GM19438 (cell line): Measurements from ENCODE around the gene MSLN.

Experiments used
- ATAC-seq: cut with Tn5 transposase; IDR thresholded peaks from one replicate; pipeline ENCODE4 v1.9.1; 2021; ENCODE audit warnings: low read depth; ENCODE audit not compliant: unreplicated experiment

The MSLN gene

DNA sequence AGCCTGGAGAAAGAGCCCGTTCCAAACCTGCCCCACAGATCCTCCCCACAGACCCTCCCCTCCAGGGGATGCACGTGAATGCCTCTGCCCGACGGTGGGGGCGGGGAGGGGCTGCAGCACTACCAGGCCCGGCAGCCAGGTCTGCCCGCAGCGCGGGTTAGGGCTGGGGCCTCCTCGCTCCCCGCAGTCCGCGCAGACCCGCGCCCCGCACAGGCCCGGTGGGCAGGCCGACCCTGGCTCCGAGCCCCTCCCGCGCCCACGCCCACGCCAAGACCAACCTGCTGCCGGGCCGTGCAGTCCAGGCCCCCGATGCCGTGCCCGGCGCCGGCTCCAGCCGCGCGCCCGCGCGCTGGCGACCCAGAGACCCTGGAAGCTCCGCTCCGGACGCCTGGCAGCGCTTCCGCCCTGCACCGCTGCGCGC, 27.5 kb downstream of the MSLN start, which contains the start of gene RPUSD1:
RPUSD1 (minus strand) TSS at position 404 of the 421 bp plus-strand sequence. CDS start 644 bp downstream, outside the sequence.
- peak; percentile 4 for ATAC-seq

DNA sequence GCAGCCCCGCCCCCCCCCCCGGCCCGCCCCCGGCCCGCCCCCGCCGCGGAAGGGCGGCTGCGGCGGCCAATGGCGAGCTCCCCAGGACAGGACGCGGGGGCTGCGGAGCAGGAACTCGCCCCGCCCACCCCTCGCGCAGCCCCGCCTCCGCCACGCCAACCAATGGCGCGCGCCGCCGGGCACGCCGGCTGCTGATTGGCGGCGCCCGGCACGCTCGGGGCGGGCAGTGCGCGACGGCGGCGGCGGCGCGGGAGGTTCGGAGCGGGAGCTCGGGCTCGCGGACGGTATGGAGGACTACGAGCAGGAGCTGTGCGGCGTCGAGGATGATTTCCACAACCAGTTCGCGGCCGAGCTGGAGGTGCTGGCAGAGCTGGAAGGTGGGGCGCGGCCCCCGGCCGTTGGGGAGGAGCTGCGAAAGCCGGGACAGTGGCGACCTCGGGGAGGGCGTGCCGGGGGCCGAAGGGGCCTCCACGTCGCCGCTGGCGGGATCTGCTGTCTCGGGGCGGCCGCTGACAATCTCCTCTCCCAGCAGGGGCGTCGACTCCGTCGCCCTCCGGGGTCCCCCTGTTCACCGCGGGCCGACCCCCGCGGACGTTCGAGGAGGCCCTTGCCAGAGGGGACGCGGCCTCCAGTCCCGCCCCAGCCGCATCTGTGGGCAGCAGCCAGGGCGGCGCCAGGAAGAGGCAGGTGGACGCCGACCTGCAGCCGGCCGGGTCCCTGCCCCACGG, 28.0 kb downstream of the MSLN start, which contains the start of gene CHTF18:
CHTF18 (plus strand) TSS at position 222 of the 728 bp plus-strand sequence; CDS start at position 287, 65 bp downstream.
- peak; percentile 70 for ATAC-seq

DNA sequence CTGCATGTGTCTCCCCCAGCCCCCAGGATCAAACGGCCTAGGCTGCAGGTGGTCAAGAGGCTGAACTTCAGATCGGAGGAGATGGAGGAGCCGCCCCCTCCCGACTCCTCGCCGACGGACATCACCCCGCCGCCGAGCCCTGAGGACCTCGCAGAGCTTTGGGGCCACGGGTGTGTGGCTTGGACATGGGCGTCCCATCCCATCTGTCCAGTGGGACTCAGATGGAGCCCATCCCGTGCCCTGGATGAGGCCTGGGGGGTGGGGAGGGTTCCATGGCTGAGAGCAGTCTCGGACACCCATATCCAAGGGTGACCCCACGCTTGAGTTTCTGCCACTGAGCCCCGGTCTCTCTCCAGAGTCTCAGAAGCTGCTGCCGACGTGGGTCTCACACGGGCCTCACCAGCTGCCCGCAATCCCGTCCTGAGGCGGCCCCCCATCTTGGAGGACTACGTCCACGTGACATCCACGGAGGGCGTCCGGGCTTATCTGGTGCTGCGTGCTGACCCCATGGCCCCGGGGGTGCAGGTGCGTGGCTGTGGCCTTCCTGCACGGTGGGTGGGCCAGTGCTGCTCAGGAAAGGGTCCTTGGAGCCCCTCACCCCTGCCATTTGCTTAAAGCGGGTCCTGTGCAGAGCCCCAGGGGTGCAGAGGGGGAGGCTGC, 28.8 kb downstream of the MSLN start:
- ATAC-seq = no peak

DNA sequence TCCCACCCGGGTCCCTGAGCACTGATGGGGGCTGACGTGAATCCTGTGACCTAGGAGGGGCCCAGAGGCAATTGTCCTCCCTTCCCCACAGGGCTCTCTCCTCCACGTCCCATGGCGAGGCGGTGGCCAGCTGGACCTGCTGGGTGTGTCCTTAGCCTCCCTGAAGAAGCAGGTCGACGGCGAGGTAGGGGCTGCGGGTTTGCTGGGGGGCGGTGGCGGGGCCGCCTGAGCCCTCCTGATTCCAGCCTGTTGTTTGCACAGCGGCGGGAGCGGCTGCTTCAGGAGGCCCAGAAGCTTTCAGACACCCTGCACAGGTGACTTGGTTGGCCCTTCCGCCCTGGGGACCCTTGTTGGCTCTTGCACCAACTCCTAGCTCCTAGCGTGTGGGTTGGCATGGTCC, 29.6 kb downstream of the MSLN start:
- ATAC-seq = no peak

DNA sequence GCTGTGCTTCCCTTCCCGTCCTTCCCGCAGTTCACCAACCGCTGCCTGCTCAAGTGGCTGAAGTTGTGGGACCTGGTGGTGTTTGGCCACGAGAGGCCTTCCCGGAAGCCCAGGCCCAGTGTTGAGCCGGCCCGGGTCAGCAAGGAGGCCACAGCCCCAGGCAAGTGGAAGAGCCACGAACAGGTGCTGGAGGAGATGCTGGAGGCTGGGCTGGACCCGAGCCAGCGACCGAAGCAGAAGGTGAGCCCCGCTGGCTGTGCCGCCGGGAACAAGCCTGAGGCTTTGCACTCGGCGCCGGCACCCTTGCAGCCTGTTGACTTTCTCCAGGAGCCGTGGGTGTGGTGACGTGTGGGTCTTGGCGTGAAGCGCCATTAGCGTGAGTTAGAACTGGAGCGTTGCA, 30.6 kb downstream of the MSLN start:
- ATAC-seq = no peak

DNA sequence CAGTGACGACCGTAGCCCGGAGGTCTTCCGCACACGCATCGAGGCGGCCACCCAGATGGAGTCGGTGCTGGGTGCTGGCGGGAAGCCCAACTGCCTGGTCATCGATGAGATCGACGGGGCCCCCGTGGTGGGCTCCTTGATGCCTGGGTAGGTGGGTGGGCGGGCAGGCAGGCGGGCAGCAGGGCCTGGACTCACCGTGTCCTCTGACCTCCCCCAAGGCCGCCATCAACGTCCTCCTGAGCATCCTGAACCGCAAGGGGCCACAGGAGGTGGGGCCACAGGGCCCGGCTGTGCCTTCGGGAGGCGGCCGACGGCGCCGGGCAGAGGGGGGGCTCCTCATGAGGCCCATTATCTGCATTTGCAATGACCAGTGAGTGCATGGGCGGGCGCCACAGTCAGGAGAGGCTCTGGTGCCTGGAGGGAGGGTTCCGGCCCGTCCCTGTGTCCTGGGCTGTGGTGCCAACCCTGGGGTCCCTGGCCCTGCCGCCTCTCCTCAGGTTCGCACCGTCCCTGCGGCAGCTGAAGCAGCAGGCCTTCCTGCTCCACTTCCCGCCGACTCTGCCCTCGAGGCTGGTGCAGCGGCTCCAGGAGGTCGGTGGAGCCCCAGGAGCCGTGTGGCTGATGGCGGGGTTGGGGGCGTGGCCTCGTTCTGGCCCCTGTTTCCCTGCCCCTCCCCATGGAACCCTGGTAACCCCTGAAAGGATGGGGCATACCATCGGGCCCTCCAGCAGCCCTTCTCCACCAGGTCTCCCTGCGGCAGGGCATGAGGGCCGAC, 31.9 kb downstream of the MSLN start:
- no peak for ATAC-seq

DNA sequence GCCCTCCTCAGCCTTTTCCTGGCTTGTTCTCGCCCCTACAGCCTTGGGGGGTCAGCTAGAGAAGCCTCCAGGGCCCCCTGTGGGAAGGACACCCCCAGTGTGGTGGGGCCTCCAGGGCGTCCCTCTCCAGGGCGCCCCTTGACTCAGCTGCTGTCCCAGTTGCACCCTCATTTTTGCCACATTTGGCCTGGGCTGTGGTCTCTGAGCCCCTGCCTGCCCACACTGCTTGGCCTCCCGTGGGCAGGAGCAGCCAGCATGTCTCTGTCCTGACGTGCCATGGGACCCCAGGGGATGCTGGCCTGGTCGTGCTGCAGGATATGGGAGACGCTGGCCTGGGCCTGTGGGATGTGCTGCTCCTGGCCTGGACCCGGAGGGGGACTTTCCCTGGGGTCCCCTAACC, 32.9 kb downstream of the MSLN start:
- no peak for ATAC-seq

- ATAC-seq = no peak
These were observed 33.7 kb downstream of the MSLN start for GRCh38 chr16:794091-794822.

GRCh38 chr16:794853-795466, 34.4 kb downstream of the MSLN start:
- no peak for ATAC-seq

GRCh38 chr16:795580-796229, 35.2 kb downstream of the MSLN start:
- ATAC-seq = no peak

GRCh38 chr16:796296-797119, 36.0 kb downstream of the MSLN start:
- no peak for ATAC-seq

DNA sequence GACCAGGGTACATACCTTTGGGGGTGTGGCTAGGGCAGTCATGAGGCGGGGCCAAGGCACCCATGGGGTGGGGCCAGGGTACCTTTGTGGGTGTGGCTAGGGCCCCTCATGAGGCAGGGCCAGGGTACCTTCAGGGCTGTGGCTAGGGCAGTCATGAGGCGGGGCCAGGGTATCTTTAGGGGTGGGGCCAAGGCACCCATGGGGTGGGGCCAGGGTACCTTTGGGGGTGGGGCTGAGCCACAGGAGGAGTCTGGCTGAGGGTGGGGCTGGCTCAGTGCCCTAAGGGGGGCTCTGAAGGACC, 36.5 kb downstream of the MSLN start:
- ATAC-seq = no peak

DNA sequence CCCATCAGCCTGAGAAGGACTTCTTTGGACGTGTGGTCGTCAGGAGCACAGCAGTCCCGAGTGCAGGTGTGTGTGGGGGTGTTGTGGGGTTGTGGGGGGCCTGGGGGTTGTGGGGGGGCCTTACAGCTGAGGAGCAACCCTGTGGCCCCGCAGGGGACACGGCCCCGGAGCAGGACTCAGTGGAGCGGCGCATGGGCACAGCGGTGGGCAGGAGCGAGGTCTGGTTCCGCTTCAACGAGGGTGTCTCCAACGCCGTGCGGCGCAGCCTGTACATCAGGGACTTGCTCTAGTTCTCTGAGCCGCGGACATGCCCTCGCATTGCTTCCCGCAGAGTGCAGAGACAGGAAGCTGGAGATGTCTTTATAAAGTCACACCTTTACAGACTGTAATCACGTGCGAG, 37.2 kb downstream of the MSLN start:
- no peak for ATAC-seq

- ATAC-seq = no peak
These were observed 38.1 kb downstream of the MSLN start for GRCh38 chr16:798666-799065.

DNA sequence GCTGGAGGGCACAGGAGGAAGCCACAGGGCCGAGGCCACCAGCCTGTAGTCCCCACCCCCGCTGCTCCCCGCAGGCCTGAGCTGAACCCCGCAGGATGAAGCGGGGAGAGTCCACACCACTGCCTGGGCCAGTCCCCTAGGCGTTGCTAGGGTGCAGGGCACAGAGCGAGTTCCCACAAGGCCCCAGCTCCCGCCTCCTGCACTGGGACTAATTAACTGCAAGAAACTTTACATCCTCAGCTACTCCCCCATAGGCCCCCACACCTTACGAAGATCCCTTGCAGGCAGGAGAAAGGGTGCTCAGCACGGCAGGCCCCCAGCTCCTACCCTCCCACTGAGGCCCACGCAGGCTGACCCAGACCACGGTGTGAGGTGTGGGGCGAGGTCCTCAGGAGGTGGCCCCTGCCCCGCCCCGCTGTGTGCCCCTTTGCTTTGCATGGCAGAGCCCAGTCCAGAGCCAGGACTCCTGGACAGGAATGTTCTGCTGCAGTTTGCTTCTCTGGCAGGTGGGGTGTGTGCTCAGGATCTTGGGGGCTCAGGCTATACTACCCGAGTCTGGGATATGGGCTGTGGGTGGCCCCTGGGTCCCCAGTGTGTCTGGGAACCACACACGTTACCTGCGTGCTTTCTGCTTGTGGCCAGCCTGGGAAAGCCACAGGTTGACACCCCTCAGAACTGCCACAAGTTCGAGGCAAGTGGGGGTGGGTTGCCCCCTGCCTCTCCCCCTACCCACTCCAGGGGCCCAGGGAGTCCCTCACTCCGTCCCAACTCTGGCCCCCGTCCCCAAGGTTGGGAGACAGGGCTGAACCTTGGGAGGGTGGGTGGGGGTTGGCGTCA, 38.8 kb downstream of the MSLN start:
- ATAC-seq = no peak

- no peak for ATAC-seq
These were observed 39.7 kb downstream of the MSLN start, which contains the start of gene GNG13 for GRCh38 chr16:799948-800833. TSS of gene GNG13 (minus strand) at chr16:800734. CDS start at chr16:799077, 1,657 bp downstream.
